Neutrophil (primary cell): ENCODE results near the gene NRXN3.

Experiments used
- H3K27ac ChIP-seq: fragments of 200-600 bp; sonication (generic); 2 replicates; pipeline ENCODE4 v1.5.1; 2016; ENCODE audit warnings: mild to moderate bottlenecking, moderate library complexity
- H3K27me3 ChIP-seq: fragments of 200-600 bp; sonication (generic); 2 replicates; pipeline ENCODE4 v1.6.0; 2016; ENCODE audit warnings: mild to moderate bottlenecking
- H3K36me3 ChIP-seq: fragments of 200-600 bp; sonication (generic); 2 replicates; pipeline ENCODE4 v1.5.1; 2017
- H3K4me1 ChIP-seq, 2 experiments: fragments of 200-600 bp in 1 of 2; sonication (generic) in 1 of 2; 1 replicate in 1 of 2; 2 replicates in 1 of 2; pipeline versions ENCODE4 v1.5.1 to v1.6.1; 2013 to 2016; ENCODE audit warnings: low read depth in 1 of 2, low read length in 1 of 2, mild to moderate bottlenecking in 1 of 2, moderate library complexity in 1 of 2; ENCODE audit not compliant: control insufficient read depth in 1 of 2, insufficient read depth in 1 of 2
- H3K4me3 ChIP-seq, 2 experiments: fragments of 200-600 bp in 1 of 2; sonication (generic) in 1 of 2; 1 replicate in 1 of 2; 2 replicates in 1 of 2; pipeline ENCODE4 v1.5.1; 2013 to 2016; ENCODE audit warnings: low read depth in 1 of 2, low read length in 1 of 2, mild to moderate bottlenecking in 1 of 2, moderate library complexity in 1 of 2
- H3K9me3 ChIP-seq: fragments of 200-600 bp; sonication (generic); 2 replicates; pipeline ENCODE4 v1.5.1; 2016
- TF ChIP-seq, protein P1 (sequence below): fragments of 200-600 bp; sonication (generic); IDR thresholded peaks from 2 replicates; pipeline ENCODE4 v1.5.1; 2016; ENCODE audit warnings: antibody characterized with exemption

The NRXN3 gene

DNA sequence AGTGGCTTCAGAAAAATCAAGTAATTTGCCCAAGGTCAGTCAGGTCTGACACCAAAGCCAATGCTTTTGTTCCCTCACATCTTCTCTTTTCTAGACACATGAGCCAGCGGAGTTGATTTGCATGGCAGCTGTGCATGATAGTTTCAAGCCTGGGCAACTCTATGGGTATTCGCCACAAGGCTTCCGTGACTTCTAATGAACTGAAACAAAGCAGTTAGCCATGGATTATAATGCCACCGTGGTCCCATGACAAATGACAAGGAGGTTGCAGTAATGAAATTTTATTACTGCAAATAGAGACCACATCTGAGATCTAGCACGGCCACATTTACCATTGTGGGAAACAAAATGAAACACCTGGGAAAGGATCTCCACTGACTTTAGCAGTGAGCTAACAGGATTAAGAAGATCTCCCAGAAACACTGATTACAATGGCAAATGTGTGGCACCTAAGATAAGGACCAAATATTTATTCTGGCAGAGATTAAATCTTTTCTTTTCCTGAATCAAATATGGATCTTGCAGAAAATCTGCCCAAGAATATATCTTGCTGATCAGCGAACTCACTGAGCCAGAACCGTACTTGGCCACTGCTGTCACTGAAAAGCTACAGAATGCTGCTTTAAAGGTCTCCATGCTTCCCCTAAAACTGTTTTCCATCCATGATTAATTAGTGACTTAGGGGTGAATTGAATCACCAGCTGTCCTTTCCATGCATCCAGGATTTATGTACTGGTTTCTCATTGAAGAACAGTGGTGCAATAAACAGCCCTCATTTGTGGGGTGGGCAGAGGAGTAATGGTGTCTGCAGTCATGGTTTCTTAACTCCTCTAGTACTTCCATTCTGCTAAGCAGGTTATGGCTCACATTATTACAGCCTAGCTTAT, 1490.1 kb downstream of the NRXN3 start:
- H3K27me3 ChIP-seq: no peaks in the 10 kb centered on the region
- H3K36me3 ChIP-seq: no peaks in the 10 kb centered on the region
- H3K4me1 ChIP-seq: no peaks in the 10 kb centered on the region
- TF ChIP-seq, protein P1, sequence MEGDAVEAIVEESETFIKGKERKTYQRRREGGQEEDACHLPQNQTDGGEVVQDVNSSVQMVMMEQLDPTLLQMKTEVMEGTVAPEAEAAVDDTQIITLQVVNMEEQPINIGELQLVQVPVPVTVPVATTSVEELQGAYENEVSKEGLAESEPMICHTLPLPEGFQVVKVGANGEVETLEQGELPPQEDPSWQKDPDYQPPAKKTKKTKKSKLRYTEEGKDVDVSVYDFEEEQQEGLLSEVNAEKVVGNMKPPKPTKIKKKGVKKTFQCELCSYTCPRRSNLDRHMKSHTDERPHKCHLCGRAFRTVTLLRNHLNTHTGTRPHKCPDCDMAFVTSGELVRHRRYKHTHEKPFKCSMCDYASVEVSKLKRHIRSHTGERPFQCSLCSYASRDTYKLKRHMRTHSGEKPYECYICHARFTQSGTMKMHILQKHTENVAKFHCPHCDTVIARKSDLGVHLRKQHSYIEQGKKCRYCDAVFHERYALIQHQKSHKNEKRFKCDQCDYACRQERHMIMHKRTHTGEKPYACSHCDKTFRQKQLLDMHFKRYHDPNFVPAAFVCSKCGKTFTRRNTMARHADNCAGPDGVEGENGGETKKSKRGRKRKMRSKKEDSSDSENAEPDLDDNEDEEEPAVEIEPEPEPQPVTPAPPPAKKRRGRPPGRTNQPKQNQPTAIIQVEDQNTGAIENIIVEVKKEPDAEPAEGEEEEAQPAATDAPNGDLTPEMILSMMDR: no peak
- H3K9me3 ChIP-seq: no peaks in the 10 kb centered on the region
- H3K4me3 ChIP-seq: no peak overlapping the region
- no peak overlapping the region for H3K27ac ChIP-seq

DNA sequence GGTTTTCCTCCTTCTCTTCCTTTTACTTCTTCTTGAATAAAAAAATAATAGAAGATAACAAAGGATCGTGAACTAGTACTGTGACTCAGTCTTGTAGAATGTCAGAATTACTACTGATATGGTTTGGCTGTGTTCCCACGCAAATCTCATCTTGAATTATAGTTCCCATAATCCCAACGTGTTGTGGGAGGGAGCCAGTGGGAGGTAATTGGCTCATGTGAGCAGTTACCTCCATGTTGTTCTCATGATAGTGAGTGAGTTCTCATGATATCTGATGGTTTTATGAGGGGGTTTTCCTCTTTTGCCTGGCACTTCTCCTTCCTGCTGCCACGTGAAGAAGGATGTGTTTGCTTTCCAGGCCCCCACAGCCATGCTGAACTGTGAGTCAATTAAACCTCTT, 1491.6 kb downstream of the NRXN3 start:
- Histone ChIP-seq H3K4me1 (no peaks in the 10 kb centered on the region), H3K27ac (no peak overlapping the region), H3K9me3 (no peaks in the 10 kb centered on the region), H3K27me3 (no peaks in the 10 kb centered on the region), H3K36me3 (no peaks in the 10 kb centered on the region), H3K4me3 (no peak overlapping the region)
- TF ChIP-seq, protein P1: no peak

DNA sequence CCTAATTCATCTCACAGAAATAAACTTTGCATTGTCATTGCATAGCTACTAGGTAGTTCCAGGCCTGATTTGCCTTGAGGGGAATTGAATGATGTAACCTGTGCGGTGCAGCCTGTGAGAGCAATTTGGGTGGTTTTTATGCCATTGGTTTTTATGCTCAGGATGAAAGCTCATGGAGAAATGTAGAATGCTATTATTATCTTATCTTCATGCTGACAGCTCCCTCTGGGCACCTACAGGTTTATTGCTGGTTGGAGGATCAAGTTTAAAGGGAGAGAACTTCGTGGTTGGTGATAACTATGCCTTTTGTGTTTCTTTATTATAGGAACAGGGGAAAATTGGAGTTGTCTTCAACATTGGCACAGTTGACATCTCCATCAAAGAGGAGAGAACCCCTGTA, 1493.3 kb downstream of the NRXN3 start:
- H3K36me3 ChIP-seq: no peaks in the 10 kb centered on the region
- no peak overlapping the region for H3K4me3 ChIP-seq
- TF ChIP-seq, protein P1: no peak
- H3K9me3 ChIP-seq: no peaks in the 10 kb centered on the region
- no peak overlapping the region for H3K27ac ChIP-seq
- no peaks in the 10 kb centered on the region for H3K4me1 ChIP-seq
- no peaks in the 10 kb centered on the region for H3K27me3 ChIP-seq

DNA sequence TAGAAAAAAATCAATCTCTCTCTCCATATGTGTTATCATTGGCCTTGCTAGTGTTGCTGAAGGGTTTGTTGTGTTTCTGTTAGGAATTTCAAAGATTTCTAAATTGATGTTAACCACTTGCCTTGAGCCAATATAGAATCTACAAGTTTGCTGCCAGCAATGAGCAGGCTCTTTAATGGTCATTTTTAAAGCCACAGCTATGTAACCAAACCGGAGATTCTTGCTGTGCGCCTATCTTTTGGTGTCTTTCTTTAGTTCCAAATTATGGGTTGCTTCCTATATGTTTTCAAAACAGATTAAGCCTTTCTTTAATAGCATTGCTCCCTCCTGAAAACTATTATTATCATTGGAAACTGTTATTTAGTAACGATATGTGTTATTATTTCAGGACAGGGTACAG, 1495.4 kb downstream of the NRXN3 start:
- Histone ChIP-seq H3K27me3 (no peaks in the 10 kb centered on the region), H3K36me3 (no peaks in the 10 kb centered on the region), H3K4me1 (no peaks in the 10 kb centered on the region), H3K9me3 (no peaks in the 10 kb centered on the region), H3K4me3 (no peak overlapping the region), H3K27ac (no peak overlapping the region)
- TF ChIP-seq, protein P1: no peak

DNA sequence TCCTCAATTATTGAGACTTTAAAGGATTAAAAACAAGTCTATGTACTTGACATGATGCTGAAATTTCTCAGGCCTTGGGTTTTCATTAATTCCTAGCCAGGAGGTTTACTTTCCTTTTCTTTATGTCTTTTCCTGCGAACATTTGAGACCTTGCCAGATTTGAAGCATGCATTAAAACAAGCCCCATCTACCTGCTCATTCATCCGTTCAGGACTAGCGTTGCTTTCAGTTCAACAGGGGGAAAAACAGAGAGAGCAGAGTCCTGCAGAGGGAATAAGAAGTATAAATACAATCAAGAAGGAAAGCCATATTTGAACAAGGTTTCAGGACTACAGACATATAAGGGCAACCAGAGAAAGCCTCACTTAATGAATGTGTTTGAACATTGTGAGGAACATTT, 1498.8 kb downstream of the NRXN3 start:
- Histone ChIP-seq H3K9me3 (no peaks in the 10 kb centered on the region), H3K27ac (no peak overlapping the region), H3K27me3 (no peaks in the 10 kb centered on the region), H3K4me3 (no peak overlapping the region), H3K36me3 (no peaks in the 10 kb centered on the region), H3K4me1 (no peaks in the 10 kb centered on the region)
- TF ChIP-seq, protein P1: no peak
